HG03159 (cell line): ENCODE measurements around the gene ZNF146.
"Not testable (repeated sequence)": the region's sequence is repeated elsewhere in the genome, so short reads cannot be mapped to it uniquely, and the experiment has no call there.

Source experiments
- ATAC-seq: cut with Tn5 transposase; IDR thresholded peaks from one replicate; pipeline ENCODE4 v1.9.1; 2021; ENCODE audit warnings: mild to moderate bottlenecking, moderate library complexity; ENCODE audit not compliant: unreplicated experiment

The ZNF146 gene

DNA sequence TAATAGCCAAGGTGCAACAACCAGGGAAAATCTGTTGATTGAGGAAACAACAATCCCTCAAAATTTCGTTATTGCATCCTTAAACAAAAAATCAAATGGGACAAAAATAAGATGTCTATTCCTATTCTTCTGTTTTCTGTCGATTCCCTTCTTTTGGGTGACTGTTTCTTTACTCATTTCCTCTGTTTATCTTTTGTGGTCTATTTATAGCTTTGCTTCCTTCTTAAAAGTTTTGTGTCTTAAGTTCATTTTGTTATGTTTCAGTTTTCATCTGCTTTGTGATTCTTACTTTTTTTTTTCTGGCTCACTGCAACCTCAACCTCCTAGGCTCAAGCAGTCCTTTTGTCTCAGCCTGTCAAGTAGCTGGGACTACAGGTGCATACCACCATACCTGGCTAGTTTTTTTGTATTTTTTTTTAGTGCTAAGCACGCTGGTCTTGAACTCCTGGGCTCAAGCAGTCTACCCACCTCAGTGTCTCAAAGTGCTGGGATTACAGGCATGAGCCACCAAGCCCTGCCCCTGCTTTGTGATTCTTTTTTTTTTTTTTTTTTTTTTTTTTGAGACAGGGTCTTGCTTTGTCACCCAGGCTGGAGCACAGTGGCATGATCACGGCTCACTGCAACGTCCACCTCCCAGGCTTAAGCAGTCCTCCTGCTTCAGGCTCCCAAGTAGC lies 10.4 kb downstream of the ZNF146 start:
- no peak for ATAC-seq

DNA sequence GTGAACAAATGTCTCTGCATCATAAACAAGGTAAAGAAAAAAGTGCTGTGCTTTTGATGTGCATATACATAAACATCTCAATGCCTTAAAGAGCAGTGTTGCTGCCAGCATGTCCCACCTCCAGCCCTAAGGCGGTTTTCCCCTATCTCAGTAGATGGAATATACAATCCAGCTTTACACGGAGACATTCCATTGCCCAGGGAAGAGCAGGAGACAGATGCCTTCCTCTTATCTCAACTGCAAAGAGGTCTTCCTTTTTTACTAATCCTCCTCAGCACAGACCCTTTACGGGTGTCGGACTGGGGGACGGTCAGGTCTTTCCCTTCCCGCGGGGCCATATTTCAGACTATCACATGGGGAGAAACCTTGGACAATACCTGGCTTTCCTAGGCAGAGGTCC lies 18.7 kb downstream of the ZNF146 start:
- not testable (repeated sequence) for ATAC-seq

GRCh38 chr19:36236304-36236945 lies 21.5 kb downstream of the ZNF146 start:
- no peak for ATAC-seq

DNA sequence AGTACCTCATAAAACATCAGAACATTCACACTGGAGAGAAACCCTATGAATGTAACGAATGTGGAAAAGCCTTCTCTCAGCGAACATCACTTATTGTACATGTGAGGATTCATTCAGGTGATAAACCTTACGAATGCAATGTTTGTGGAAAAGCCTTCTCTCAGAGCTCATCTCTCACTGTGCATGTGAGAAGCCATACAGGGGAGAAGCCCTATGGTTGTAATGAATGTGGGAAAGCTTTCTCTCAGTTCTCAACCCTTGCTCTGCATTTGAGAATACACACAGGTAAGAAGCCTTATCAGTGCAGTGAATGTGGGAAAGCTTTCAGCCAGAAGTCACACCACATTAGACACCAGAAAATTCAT lies 22.0 kb downstream of the ZNF146 start:
- no peak for ATAC-seq

DNA sequence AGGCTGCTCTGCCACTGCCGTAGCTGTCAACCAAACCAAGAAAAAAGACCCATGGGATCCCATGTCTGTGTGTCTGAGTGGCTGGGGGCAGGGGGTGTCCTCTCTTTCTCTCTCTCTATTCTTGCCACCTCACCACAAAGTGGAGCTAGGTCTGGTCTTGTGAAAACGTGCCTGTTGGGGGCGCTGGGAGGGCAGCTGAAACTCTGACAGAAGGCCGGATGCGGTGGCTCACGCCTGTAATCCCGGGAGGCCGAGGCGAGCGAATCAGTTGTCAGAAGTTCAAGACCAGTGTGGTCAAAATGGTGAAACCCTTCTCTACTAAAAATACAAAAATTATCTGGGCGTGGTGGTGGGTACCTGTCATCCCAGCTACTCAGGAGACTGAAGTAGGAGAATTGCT lies 29.2 kb downstream of the ZNF146 start:
- ATAC-seq: no peak

- no peak for ATAC-seq
Observed at GRCh38 chr19:36245210-36246005, 30.5 kb downstream of the ZNF146 start.

DNA sequence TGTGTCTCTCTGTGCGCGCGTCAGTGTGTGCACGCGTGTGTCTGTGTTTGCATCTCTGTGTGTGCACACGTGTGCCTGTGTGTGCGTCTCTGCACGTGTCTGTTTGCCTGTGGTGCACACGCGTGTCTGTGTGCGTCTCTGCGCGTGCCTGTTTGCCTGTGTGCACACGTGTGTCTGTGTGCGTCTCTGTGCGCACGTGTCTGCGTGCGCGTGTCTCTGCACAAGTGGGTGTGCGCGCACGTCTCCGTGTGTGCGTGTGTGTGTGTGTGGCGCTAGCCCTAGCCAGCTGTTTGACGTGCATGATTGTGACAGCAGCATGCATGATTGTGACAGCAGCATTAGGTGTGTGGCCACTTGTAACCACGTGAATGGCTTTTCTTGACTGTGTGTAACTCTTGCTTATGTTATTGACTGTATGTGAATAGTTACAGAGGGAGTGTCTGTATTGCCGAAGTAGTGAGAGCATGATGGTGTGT lies 31.1 kb downstream of the ZNF146 start:
- no peak for ATAC-seq

GRCh38 chr19:36252047-36252446 lies 37.1 kb downstream of the ZNF146 start:
- ATAC-seq: no peak

- ATAC-seq: no peak
Observed at GRCh38 chr19:36254848-36255247, 39.9 kb downstream of the ZNF146 start.

DNA sequence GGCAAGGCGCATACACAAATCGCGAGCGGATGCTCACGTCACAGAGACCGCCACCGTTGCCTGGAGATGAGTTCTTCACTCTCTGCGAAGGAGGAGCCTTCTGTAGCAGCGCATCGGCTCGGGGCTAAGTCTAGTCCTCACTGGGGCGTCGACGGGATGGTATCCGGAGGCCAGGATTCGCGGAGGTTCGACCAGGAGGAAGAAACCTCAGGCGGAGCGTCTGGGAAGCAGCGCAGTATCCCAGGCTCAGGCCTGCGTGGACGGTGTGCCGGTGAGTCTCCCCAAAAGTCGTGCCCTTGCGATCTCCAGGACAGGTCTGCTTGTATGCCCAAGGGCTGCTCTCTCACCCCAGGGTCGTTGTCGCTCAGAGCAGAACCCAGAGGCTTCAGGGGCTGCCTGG lies 40.4 kb downstream of the ZNF146 start:
- ATAC-seq: no peak

GRCh38 chr19:36256064-36256463 lies 41.2 kb downstream of the ZNF146 start:
- no peak for ATAC-seq

DNA sequence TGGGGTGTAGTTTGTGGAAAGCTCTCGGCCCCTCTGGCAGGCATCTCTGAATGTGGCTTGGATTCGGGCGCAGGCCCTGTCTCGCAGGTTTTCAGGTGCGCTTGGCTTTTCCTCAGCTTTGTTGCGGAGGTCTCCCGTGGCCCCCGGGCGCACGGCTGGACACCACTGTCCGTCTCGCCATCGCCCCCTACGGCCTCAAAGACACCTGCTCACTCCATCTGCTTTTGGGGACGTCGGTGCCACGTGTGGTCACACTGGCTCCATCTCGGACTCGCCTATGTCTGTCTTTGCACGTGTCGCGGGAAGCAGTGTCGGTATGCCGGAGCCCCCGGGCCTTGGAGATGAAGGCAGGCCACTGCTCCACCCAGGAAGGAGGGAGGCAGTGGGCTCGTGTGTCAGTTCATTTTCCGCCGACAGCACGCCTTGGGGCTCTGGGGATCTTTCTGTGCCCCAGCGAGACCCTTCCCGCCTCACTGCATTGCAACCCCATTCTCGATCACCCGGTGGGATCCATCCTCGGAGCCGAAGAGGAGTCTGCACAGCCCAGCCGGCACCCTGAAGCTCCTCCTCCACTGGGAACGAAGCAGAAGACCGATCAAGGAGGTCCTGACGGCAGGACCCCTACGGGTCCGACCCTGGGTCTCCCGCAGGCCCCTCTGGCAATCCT lies 42.1 kb downstream of the ZNF146 start:
- ATAC-seq: no peak

- ATAC-seq: no peak
Observed at GRCh38 chr19:36257520-36257876, 42.6 kb downstream of the ZNF146 start.

- ATAC-seq: no peak
Observed at GRCh38 chr19:36258028-36258875, 43.3 kb downstream of the ZNF146 start.

- no peak for ATAC-seq
Observed at GRCh38 chr19:36259211-36259610, 44.3 kb downstream of the ZNF146 start.

DNA sequence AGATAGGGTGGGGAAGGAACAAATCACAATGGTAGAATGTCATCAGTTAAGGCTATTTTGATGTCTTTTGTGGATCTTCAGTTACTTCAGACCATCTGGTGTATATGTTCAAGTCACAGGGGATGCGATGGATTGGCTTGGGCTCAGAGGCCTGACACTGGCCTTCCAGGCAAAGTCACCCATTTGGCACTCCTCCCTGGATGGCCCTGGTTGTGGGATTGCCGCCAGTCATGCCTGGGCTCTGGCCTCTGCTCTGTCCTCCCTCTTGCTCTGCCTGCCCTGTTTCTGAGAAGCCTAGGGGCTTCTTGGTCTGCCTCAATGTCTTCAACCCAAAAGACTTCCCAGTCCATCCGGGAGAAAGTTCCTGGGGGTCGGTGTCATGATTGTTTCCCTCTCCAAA lies 50.2 kb downstream of the ZNF146 start:
- no peak for ATAC-seq

DNA sequence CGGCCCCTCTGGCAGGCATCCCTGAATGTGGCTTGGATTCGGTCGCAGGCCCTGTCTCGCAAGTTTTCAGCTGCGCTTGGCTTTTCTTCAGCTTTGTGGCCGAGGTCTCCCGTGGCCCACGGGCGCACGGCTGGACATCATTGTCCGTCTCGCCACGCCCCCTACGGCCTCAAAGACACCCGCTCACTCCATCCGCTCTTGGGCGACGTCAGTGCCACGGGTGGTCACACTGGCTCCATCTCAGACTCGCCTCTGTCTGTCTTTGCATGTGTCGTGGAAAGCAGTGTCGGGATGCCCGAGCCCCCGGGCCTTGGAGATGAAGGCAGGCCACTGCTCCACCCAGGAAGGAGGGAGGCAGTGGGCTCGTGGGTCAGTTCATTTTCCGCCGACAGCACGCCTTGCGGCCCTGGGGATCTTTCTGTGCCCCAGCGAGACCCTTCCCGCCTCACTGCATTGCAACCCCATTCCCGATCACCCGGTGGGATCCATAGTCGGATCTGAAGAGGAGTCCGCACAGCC lies 51.0 kb downstream of the ZNF146 start:
- no peak for ATAC-seq

DNA sequence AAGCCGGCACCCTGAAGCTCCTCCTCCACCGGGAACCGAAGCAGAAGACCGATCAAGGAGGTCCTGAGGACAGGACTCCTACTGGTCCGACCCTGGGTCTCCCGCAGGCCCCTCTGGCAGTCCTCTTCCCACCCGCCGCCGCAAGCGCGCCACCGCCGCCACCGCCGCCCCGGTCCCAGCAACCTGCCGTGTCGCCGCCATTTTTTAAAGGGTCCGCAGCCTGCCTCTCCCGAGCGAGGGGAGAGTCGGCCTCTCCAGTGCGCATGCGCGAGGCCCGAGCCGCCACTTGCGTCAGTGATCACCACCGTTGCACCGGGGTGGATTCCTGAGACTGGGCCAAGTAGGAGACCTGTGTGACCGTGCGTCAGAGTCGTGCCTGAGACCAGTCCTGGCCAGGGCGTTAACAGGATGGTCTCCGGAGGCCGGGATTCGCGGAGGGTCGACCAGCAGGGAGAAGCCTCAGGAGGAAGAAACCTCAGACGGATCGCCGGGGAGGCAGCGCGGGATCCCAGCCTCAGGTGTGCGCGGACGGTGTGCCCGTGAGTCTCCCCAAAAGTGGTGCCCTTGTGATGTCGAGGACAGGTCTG lies 51.6 kb downstream of the ZNF146 start:
- no peak for ATAC-seq

- no peak for ATAC-seq
Observed at GRCh38 chr19:36267061-36267845, 52.3 kb downstream of the ZNF146 start.
